Limb (tissue), 2 donors: ENCODE results near the gene IKBKE.

Experiments used
- DNase-seq, 2 donors: peaks; one replicate each; pipeline ENCODE4 v3.0.0-alpha.2; 2016; ENCODE audit errors: extremely low spot score in 2 of 2

IKBKE gene

GRCh38 chr1:206495011-206495461 is 24.8 kb downstream of the IKBKE start:
- DNase-seq = no peak

GRCh38 chr1:206495493-206496046 is 25.3 kb downstream of the IKBKE start:
- no peak for DNase-seq

- no peak for DNase-seq
Measured at GRCh38 chr1:206496131-206496793, 26.0 kb downstream of the IKBKE start.

GRCh38 chr1:206497363-206497762 is 27.1 kb downstream of the IKBKE start:
- no peak for DNase-seq

GRCh38 chr1:206497774-206498173 is 27.5 kb downstream of the IKBKE start:
- DNase-seq = no peak

GRCh38 chr1:206498685-206499084 is 28.4 kb downstream of the IKBKE start:
- DNase-seq = no peak

- DNase-seq = no peak
Measured at GRCh38 chr1:206500046-206500445, 29.8 kb downstream of the IKBKE start.

- DNase-seq = no peak
Measured at GRCh38 chr1:206501881-206502280, 31.6 kb downstream of the IKBKE start.

- no peak for DNase-seq
Measured at GRCh38 chr1:206502403-206502802, 32.1 kb downstream of the IKBKE start.

- DNase-seq = no peak
Measured at GRCh38 chr1:206502812-206503211, 32.5 kb downstream of the IKBKE start.

GRCh38 chr1:206503591-206504362 is 33.5 kb downstream of the IKBKE start:
- DNase-seq = no peak

GRCh38 chr1:206504363-206504713 is 34.1 kb downstream of the IKBKE start:
- DNase-seq = no peak

GRCh38 chr1:206505702-206506355 is 35.6 kb downstream of the IKBKE start:
- no peak for DNase-seq

- peak in 1 of 2 donors; percentile 49 for DNase-seq
Measured at GRCh38 chr1:206506405-206507283, 36.4 kb downstream of the IKBKE start.

GRCh38 chr1:206507284-206508129 is 37.2 kb downstream of the IKBKE start, which contains the start of gene RASSF5:
RASSF5 (plus strand) TSS chr1:206507531; CDS start chr1:206507603, 72 bp downstream.
- peak in 1 of 2 donors; percentile 78 for DNase-seq

GRCh38 chr1:206508130-206508889 is 38.0 kb downstream of the IKBKE start:
- DNase-seq = no peak

- peak in 1 of 2 donors; percentile 50 for DNase-seq
Measured at GRCh38 chr1:206508956-206509355, 38.7 kb downstream of the IKBKE start.

GRCh38 chr1:206509612-206510257 is 39.5 kb downstream of the IKBKE start:
- DNase-seq = no peak

- DNase-seq = no peak
Measured at GRCh38 chr1:206510371-206510770, 40.1 kb downstream of the IKBKE start.
